ENCODE data around the gene CTPS1.

The CTPS1 gene

DNA sequence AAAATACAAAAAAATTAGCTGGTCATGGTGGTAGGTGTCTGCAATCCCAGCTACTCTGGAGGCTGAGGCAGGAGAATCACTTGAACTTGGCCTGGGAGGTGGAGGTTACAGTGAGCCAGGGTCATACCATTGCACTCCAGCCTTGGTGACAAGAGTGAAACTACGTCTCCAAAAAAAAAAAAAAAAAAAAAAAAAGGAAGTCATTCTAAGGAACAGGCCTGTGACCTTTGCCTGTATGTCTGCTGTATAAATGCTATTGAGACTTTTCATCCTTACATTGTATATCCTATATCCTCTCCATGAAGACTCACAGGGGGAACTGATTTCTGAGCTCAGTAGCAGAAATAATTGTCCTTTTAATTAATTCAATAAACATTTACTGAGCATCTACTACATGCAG is 7.5 kb upstream of the CTPS1 start:
- no peak for DNase-seq (ENCODE audit: extremely low read depth, insufficient read length)
- Histone ChIP-seq H3K4me3 (replicated peaks; ENCODE audit: low read depth, low read length) (no peak overlapping the region), H3K27me3 (replicated peaks; ENCODE audit: control insufficient read depth, insufficient read depth, low read length) (no peaks in the 10 kb centered on the region), H3K36me3 (ENCODE audit: control insufficient read depth, insufficient read depth, low read length) (no peaks in the 10 kb centered on the region)
- TF ChIP-seq CTCF (IDR thresholded peaks at IDR 0.05; ENCODE audit: insufficient read depth, low read length, poor library complexity, severe bottlenecking), result no peak

GRCh38 chr1:40973912-40974311 is 5.6 kb upstream of the CTPS1 start:
- Histone ChIP-seq H3K27me3 (replicated peaks; ENCODE audit: control insufficient read depth, insufficient read depth, low read length) (no peaks in the 10 kb centered on the region), H3K4me3 (replicated peaks; ENCODE audit: low read depth, low read length) (no peak overlapping the region), H3K36me3 (ENCODE audit: control insufficient read depth, insufficient read depth, low read length) (no peaks in the 10 kb centered on the region)
- DNase-seq (ENCODE audit: extremely low read depth, insufficient read length), result no peak
- TF ChIP-seq CTCF (IDR thresholded peaks at IDR 0.05; ENCODE audit: insufficient read depth, low read length, poor library complexity, severe bottlenecking), result no peak

- H3K4me3 ChIP-seq (replicated peaks; ENCODE audit: low read depth, low read length), result no peak overlapping the region
- no peak for TF ChIP-seq CTCF (IDR thresholded peaks at IDR 0.05; ENCODE audit: insufficient read depth, low read length, poor library complexity, severe bottlenecking)
- no peak for DNase-seq (ENCODE audit: extremely low read depth, insufficient read length)
- H3K27me3 ChIP-seq (replicated peaks; ENCODE audit: control insufficient read depth, insufficient read depth, low read length), result no peaks in the 10 kb centered on the region
- no peaks in the 10 kb centered on the region for H3K36me3 ChIP-seq (ENCODE audit: control insufficient read depth, insufficient read depth, low read length)
Observed at GRCh38 chr1:40974945-40975344, 4.6 kb upstream of the CTPS1 start.

DNA sequence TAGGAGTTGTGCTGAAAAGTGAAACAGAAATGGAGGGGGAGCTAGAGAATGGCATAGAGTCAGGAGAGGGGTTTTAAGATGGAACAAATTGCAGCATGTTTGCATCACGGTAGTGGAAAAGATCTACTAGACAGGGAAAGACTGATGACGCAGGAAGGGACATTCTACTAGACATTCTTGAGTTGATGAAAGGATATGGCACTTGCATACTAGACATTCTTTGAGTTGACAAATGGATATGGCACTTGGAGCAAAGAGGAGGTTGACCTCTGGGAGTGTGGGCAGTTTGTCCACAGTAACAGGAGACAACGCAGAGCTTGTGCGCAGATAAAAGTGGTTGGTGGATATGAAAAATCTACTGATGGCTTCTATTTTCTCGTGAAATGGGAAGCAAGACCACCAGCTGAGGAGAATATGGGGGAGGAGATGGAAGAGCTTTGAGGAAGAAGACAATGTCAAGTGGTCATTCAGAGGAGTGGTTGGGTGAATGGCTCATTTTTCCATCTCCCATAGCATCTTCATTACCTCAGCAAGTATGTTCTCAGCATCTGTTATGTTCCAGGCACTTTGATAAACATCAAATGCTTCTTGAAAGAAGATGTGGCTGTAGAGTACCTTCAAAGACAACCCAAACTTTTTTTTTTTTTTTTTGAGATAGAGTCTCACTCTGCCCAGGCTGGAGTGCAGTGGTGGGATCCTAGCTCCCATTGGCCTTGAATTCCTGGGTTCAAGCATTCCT is 2.4 kb upstream of the CTPS1 start:
- DNase-seq (ENCODE audit: extremely low read depth, insufficient read length), result no peak
- H3K36me3 ChIP-seq (ENCODE audit: control insufficient read depth, insufficient read depth, low read length), result no peaks in the 10 kb centered on the region
- TF ChIP-seq CTCF (IDR thresholded peaks at IDR 0.05; ENCODE audit: insufficient read depth, low read length, poor library complexity, severe bottlenecking), result no peak
- no peak overlapping the region for H3K4me3 ChIP-seq (replicated peaks; ENCODE audit: low read depth, low read length)
- no peaks in the 10 kb centered on the region for H3K27me3 ChIP-seq (replicated peaks; ENCODE audit: control insufficient read depth, insufficient read depth, low read length)

GRCh38 chr1:40977716-40978115 is 1.8 kb upstream of the CTPS1 start:
- no peaks in the 10 kb centered on the region for H3K36me3 ChIP-seq (ENCODE audit: control insufficient read depth, insufficient read depth, low read length)
- no peak for DNase-seq (ENCODE audit: extremely low read depth, insufficient read length)
- no peak for TF ChIP-seq CTCF (IDR thresholded peaks at IDR 0.05; ENCODE audit: insufficient read depth, low read length, poor library complexity, severe bottlenecking)
- no peak overlapping the region for H3K4me3 ChIP-seq (replicated peaks; ENCODE audit: low read depth, low read length)
- no peaks in the 10 kb centered on the region for H3K27me3 ChIP-seq (replicated peaks; ENCODE audit: control insufficient read depth, insufficient read depth, low read length)

- Histone ChIP-seq H3K4me3 (replicated peaks; ENCODE audit: low read depth, low read length) (peak overlapping the region; percentile 65), H3K27me3 (replicated peaks; ENCODE audit: control insufficient read depth, insufficient read depth, low read length) (no peaks in the 10 kb centered on the region), H3K36me3 (ENCODE audit: control insufficient read depth, insufficient read depth, low read length) (no peaks in the 10 kb centered on the region; the same call in 1 of the 2 replicates)
- no peak for TF ChIP-seq CTCF (IDR thresholded peaks at IDR 0.05; ENCODE audit: insufficient read depth, low read length, poor library complexity, severe bottlenecking)
- DNase-seq (ENCODE audit: extremely low read depth, insufficient read length), result no peak
Observed at GRCh38 chr1:40978886-40979240, 633 bp upstream of the CTPS1 start.
